Hepatocyte (in vitro differentiated cells): Measurements from ENCODE around the gene SLC38A11.

ENCODE experiments used
- CTCF ChIP-seq: fragments of 200-600 bp; sonication (generic); IDR thresholded peaks from 2 replicates; pipeline ENCODE4 v1.5.1; 2016; ENCODE audit warnings: antibody characterized with exemption, mild to moderate bottlenecking; ENCODE audit not compliant: poor library complexity
- EZH2 ChIP-seq: fragments of 200-600 bp; sonication (generic); IDR thresholded peaks from 2 replicates; pipeline ENCODE4 v1.6.1; 2016; ENCODE audit warnings: antibody characterized with exemption, mild to moderate bottlenecking, borderline replicate concordance
- EZH2phosphoT487 ChIP-seq: fragments of 200-600 bp; sonication (generic); IDR thresholded peaks from one replicate; pipeline ENCODE4 v1.6.1; 2018; ENCODE audit warnings: antibody characterized with exemption, mild to moderate bottlenecking, low read depth, moderate library complexity; ENCODE audit not compliant: unreplicated experiment, severe bottlenecking

GRCh38 chr2:164897469-164898260 lies 57.7 kb downstream of the SLC38A11 start:
- no peak for TF ChIP-seq CTCF
- TF ChIP-seq EZH2 = no peak
- no peak for TF ChIP-seq EZH2phosphoT487
